DND-41 (cell line): ENCODE results near the gene HELZ2.

Experiments
- EZH2 ChIP-seq: IDR thresholded peaks from 3 replicates; pipeline ENCODE4 v1.6.1; 2012; ENCODE audit warnings: borderline replicate concordance, low read depth, mild to moderate bottlenecking, moderate library complexity, low read length, inconsistent platforms; ENCODE audit not compliant: severe bottlenecking
- TF ChIP-seq, protein P1 (sequence below): IDR thresholded peaks from 2 replicates; pipeline ENCODE4 v1.5.1; 2012; ENCODE audit warnings: borderline replicate concordance, low read length, moderate library complexity, mild to moderate bottlenecking; ENCODE audit not compliant: poor library complexity, severe bottlenecking; ENCODE audit errors: extremely low read depth

GRCh38 chr20:63545814-63546213, 28.2 kb downstream of the HELZ2 start:
- TF ChIP-seq, protein P1, sequence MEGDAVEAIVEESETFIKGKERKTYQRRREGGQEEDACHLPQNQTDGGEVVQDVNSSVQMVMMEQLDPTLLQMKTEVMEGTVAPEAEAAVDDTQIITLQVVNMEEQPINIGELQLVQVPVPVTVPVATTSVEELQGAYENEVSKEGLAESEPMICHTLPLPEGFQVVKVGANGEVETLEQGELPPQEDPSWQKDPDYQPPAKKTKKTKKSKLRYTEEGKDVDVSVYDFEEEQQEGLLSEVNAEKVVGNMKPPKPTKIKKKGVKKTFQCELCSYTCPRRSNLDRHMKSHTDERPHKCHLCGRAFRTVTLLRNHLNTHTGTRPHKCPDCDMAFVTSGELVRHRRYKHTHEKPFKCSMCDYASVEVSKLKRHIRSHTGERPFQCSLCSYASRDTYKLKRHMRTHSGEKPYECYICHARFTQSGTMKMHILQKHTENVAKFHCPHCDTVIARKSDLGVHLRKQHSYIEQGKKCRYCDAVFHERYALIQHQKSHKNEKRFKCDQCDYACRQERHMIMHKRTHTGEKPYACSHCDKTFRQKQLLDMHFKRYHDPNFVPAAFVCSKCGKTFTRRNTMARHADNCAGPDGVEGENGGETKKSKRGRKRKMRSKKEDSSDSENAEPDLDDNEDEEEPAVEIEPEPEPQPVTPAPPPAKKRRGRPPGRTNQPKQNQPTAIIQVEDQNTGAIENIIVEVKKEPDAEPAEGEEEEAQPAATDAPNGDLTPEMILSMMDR: no peak
- TF ChIP-seq EZH2: no peak
